Esophagus squamous epithelium (tissue), 4 donors: ENCODE results near the gene DYNC1LI2.
"Not testable (repeated sequence)": the region's sequence is repeated elsewhere in the genome, so short reads cannot be mapped to it uniquely, and the experiment has no call there.

Source experiments
- CTCF ChIP-seq, 6 experiments: fragments of 450-650 bp in 4 of 6; fragments of 200-600 bp in 2 of 6; sonication (generic) in 2 of 6; IDR thresholded peaks; one replicate each; pipeline ENCODE4 v1.5.1; 2016 to 2019; ENCODE audit warnings: antibody characterized with exemption in 6 of 6, mild to moderate bottlenecking in 4 of 6, moderate library complexity in 4 of 6
- POLR2A ChIP-seq, 4 donors: fragments of 450-650 bp; IDR thresholded peaks; one replicate each; pipeline ENCODE4 v1.6.1; 2017; ENCODE audit warnings: antibody characterized with exemption in 4 of 4, mild to moderate bottlenecking in 4 of 4, moderate library complexity in 3 of 4

- not testable (repeated sequence) for TF ChIP-seq CTCF, POLR2A (IDR thresholded peaks at IDR 0.05)
Measured at GRCh38 chr16:66793984-66794383, 42.6 kb upstream of the DYNC1LI2 start.
